DOHH2 (cell line): ENCODE data around the gene NAV2.

Experiments used
- CTCF ChIP-seq: fragments of 200-600 bp; sonication (generic); IDR thresholded peaks from one replicate; pipeline ENCODE4 v1.5.1; 2014; ENCODE audit warnings: antibody characterized with exemption, mild to moderate bottlenecking, low read depth, low read length; ENCODE audit not compliant: poor library complexity, severe bottlenecking
- EZH2phosphoT487 ChIP-seq: fragments of 200-600 bp; sonication (generic); IDR thresholded peaks from 2 replicates; pipeline ENCODE4 v1.6.1; 2017; ENCODE audit warnings: borderline replicate concordance, mild to moderate bottlenecking, antibody characterized with exemption, low read length, moderate library complexity, mixed read lengths

- no peak for TF ChIP-seq CTCF
- no peak for TF ChIP-seq EZH2phosphoT487
These were observed 246.6 kb downstream of the NAV2 start for GRCh38 chr11:19959210-19959609.
